D721Med (cell line): Measurements from ENCODE around the gene LARP4.

Source experiments
- DNase-seq: peaks from one replicate; pipeline ENCODE4 v3.0.0; 2011; ENCODE audit warnings: low spot score; ENCODE audit not compliant: insufficient read length
- FAIRE-seq: peaks from 2 replicates; lab custom pipeline; 2011; peaks lifted over from hg19 to GRCh38; lab: Jason Lieb, UNC
- CTCF ChIP-seq: IDR thresholded peaks from 2 replicates; pipeline ENCODE4 v1.5.1; 2012; ENCODE audit warnings: mild to moderate bottlenecking, control low read depth; ENCODE audit not compliant: insufficient read depth; ENCODE audit errors: missing control alignments

The LARP4 gene

GRCh38 chr12:50508414-50508813, 107.7 kb downstream of the LARP4 start:
- no peak for TF ChIP-seq CTCF
- FAIRE-seq (no peak), DNase-seq (no peak)

DNA sequence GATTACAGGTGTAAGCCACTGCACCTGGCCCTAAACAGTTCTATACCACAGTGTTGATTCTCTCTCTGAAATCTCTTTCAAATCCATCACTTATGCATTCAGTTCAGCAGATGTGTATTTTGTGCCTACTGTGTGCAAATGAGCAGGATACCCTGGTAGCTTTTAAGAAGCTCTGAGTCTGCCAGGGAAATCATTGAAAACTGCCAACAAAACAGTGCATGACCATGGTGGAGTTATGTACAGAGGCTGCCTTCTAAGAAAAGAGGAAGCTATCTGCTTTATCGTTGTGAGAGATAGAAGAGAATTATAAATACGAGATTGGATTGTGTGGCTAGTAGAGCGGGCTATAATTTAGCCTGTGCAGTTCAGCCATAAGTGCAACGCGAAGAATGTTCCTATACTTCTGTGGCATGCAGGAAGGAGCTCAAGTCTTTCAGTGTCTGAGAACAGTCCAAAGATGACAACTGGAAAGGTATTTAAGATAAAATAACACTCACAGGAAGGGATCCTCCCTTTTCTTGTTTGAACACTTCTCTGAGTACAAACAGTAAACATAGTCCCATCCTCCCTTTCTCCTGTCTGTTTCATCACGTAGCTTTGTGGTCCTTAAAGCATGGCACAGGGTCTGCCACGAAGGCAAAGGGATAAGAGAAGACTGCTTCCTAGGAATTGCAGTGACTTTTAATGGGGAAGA, 108.4 kb downstream of the LARP4 start:
- DNase-seq = no peak
- TF ChIP-seq CTCF = no peak
- FAIRE-seq = no peak

GRCh38 chr12:50514526-50515276, 114.0 kb downstream of the LARP4 start:
- no peak for TF ChIP-seq CTCF
- DNase-seq (no peak), FAIRE-seq (no peak)

GRCh38 chr12:50515587-50515986, 114.9 kb downstream of the LARP4 start:
- DNase-seq = no peak
- no peak for FAIRE-seq
- no peak for TF ChIP-seq CTCF

GRCh38 chr12:50517421-50518048, 116.8 kb downstream of the LARP4 start:
- no peak for FAIRE-seq
- DNase-seq = no peak

GRCh38 chr12:50518090-50518489, 117.4 kb downstream of the LARP4 start:
- no peak for TF ChIP-seq CTCF
- DNase-seq = no peak
- FAIRE-seq = no peak

More at GRCh38 chr12:50517421-50518048, 116.8 kb downstream of the LARP4 start:
- no peak for TF ChIP-seq CTCF
